Activated CD4-positive, alpha-beta memory T cell treated with anti-CD3 and anti-CD28 coated beads for 36 hours (primary cell): ENCODE measurements around the gene FGD4. TPM values are rescaled to one million over a fixed set of nuclear protein-coding genes. Genes with fewer than 3 reads are reported as not detected.

ENCODE experiments used
- CTCF ChIA-PET: fragments of 350-600 bp; sonication (Branson Sonifier 250); formaldehyde crosslinking; loops from one replicate; lab custom pipeline; 2021; ENCODE audit warnings: antibody characterized with exemption, inconsistent platforms; lab: Charles Lee
- POLR2A ChIA-PET: fragments of 350-600 bp; sonication (Branson Sonifier 250); formaldehyde crosslinking; loops from one replicate; lab custom pipeline; 2021; ENCODE audit warnings: antibody characterized with exemption; lab: Charles Lee
- DNase-seq: peaks from one replicate; pipeline ENCODE4 v3.0.0-alpha.2; 2020
- H3K27ac Mint-ChIP-seq: one replicate; pipeline ENCODE4 v1.8.0; 2021; ENCODE audit warnings: mixed read lengths
- H3K27me3 Mint-ChIP-seq: one replicate; pipeline ENCODE4 v1.8.0; 2021; ENCODE audit warnings: mixed read lengths
- H3K36me3 Mint-ChIP-seq: one replicate; pipeline ENCODE4 v1.8.0; 2021; ENCODE audit warnings: mixed read lengths
- H3K4me1 Mint-ChIP-seq: one replicate; pipeline ENCODE4 v1.8.0; 2021; ENCODE audit warnings: low read depth, mixed read lengths
- H3K4me3 Mint-ChIP-seq: one replicate; pipeline ENCODE4 v1.8.0; 2021; ENCODE audit warnings: mild to moderate bottlenecking, mixed read lengths
- H3K9me3 Mint-ChIP-seq: one replicate; pipeline ENCODE4 v1.8.0; 2021; ENCODE audit warnings: mixed read lengths
- intact Hi-C: fragments of 100-400 bp; cut with micrococcal nuclease; formaldehyde crosslinking; loops from one replicate; pipeline ENCODE4 v1.15.1; 2023
- total RNA-seq, 2 experiments: library from RNA; stranded (reverse); gene quantifications; one replicate each; pipeline ENCODE4 v1.2.3, GENCODE V29; 2021

Gene FGD4
- total RNA-seq, 2 experiments from 2014 or later = 0.19 to 0.22 TPM

DNA sequence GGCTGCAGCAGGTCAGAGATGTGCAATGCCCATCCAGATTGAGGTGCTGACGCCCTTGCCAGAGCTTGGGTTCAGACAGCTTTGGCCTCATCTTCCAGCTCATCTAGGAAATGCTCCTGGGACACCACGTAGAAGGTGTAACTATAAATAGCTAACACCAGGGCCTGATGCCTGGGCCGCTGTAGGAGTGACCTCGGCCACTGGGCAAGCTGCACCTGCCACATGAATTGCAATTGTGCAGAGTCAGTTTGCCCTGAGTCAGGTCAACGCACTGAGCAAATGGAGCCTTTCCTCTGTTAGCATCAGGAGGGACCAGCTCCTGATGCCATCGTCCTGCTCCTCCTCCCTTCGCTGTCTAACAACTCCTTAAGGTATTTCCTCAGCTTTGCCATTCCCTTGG is 262.3 kb downstream of the FGD4 start:
- no peaks in the 10 kb centered on the region for H3K9me3 Mint-ChIP-seq
- no peak overlapping the region for H3K4me3 Mint-ChIP-seq
- H3K4me1 Mint-ChIP-seq = peaks cover 2% of the 10 kb centered on the region
- H3K36me3 Mint-ChIP-seq = no peaks in the 10 kb centered on the region
- no peak overlapping the region for H3K27ac Mint-ChIP-seq
- POLR2A ChIA-PET = no interaction called here
- intact Hi-C loops = no loop called here
- CTCF ChIA-PET = interaction anchor here (0.5 kb wide), 1 partner anchor 56 kb away, joined by 3 read pairs; no protein-coding TSS in a partner anchor
- no peak for DNase-seq
- peaks cover 1% of the 10 kb centered on the region for H3K27me3 Mint-ChIP-seq

DNA sequence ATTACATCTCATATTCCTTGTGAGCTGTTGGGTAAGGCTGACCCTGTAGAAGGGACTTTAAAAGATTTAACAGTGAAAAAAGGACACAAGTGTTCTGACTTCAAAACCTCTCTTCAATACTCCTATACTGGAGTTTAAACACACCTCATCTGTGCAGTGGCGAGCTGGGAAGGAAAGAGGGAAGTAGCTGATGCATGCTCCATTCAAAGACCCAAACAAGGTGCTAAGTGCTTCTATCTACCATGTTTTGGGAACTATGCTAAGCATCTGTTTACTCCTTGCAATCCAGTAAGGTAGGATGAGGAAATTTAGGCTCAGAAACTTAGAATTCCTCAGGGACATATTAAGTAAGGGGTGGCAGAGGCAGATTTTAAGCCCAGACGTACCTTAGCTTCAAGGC is 263.3 kb downstream of the FGD4 start:
- Mint-ChIP-seq H3K4me1 (peaks cover 2% of the 10 kb centered on the region), H3K9me3 (no peaks in the 10 kb centered on the region), H3K27me3 (peaks cover 1% of the 10 kb centered on the region), H3K36me3 (no peaks in the 10 kb centered on the region), H3K27ac (no peak overlapping the region), H3K4me3 (no peak overlapping the region)
- ChIA-PET POLR2A (no interaction called here), CTCF (interaction anchor here (1.4 kb wide), 1 partner anchor 206 kb away, joined by 5 read pairs; no protein-coding TSS in a partner anchor)
- intact Hi-C loops = no loop called here
- no peak for DNase-seq

DNA sequence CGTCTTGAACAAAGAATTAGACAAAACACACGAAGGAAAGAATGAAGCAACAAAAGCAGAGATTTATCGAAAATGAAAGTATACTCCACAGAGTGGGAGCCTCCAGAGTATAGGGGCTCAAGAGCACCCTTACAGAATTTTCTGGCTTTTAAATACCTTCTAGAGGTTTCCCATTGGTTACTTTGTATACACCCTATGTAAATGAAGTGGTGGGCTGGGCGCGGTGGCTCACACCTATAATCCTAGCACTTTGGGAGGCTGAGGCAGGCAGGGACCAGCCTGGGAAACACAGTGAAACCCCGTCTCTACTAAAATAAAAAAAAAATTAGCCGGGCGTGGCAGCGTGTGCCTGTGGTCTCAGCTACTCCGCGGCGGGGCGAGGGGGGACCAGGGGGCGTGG is 266.7 kb downstream of the FGD4 start:
- ChIA-PET CTCF (no interaction called here), POLR2A (no interaction called here)
- no peak for DNase-seq
- Mint-ChIP-seq H3K4me3 (no peak overlapping the region), H3K4me1 (no peaks in the 10 kb centered on the region), H3K9me3 (peaks cover 16% of the 10 kb centered on the region), H3K36me3 (peaks cover 7% of the 10 kb centered on the region), H3K27ac (no peak overlapping the region), H3K27me3 (peaks cover 3% of the 10 kb centered on the region)
- intact Hi-C loops = no loop called here

DNA sequence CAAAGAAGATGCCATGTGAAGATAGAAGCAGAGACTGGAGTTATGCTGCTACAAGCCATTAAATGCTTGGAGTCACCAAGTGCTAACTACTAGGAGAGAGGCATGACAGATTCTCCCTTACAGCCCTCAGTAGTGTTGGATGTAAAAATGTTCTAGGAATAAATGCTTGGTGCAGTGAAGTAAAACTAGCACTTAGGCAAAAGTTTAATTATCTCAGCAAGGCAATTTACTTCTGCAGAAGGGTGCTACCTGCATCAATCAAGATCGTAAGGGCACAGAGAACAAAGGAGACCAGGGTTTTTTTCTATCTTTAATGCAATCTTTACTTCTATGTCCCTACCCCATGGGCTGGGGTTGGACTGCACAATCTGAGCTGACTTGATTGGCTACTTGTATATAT is 270.2 kb downstream of the FGD4 start:
- H3K4me1 Mint-ChIP-seq = no peaks in the 10 kb centered on the region

DNA sequence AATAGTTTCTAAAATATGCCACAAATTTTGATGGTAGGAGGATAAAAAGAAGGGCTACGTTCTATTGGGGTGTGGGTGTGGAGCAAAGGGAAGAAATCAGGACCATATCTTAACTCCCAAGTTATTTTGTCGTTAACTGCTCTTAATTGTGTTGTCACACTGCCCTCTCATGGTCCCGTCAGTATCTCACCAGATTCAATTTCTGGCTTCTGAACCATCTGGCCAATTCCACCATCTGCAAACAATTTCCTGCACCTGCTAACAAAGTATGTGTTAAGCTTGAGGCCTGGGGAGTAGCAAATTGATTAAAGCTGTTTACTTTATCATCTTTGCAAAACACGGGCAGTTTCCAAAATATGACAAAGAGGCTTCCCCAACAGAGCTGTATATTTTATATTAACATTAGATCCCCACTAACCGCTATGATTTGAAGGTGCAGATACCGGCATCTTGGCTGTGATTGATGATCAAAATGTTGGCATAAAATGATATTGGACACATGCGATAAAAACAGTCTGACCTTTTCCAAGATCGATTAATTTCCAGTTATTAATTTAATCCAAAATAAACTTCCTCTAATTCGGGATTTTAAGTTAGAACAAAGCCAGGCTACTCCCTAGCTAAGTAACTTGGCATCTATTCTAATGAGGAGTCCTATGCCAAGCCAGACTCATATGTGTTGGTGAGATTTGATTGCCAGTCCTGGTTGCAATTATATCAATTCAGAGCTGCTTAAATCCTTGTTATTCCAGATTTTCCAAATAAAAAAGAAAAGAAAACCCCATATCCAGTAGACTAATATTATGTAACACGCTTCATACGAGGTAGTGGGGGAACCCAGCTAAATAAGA is 272.8 kb downstream of the FGD4 start:
- H3K4me3 Mint-ChIP-seq = no peak overlapping the region
- peaks cover 6% of the 10 kb centered on the region for H3K27me3 Mint-ChIP-seq
- H3K9me3 Mint-ChIP-seq = peaks cover 16% of the 10 kb centered on the region
- POLR2A ChIA-PET = no interaction called here
- no peak for DNase-seq
- no peaks in the 10 kb centered on the region for H3K4me1 Mint-ChIP-seq
- CTCF ChIA-PET = interaction anchor here (0.6 to 3.5 kb wide), 3 partner anchors 216 to 1018 kb away, joined by 3 to 15 read pairs (median 4); partner anchors contain the start of gene ETFBKMT
- H3K27ac Mint-ChIP-seq = no peak overlapping the region
- peaks cover 7% of the 10 kb centered on the region for H3K36me3 Mint-ChIP-seq
- intact Hi-C loops = loop anchor here (1.0 to 10.0 kb wide), 2 partner anchors 217 to 1347 kb away; partner anchors contain the start of gene SINHCAF

More for the DNA sequence above, 270.2 kb downstream of the FGD4 start:
- Mint-ChIP-seq H3K36me3 (peaks cover 7% of the 10 kb centered on the region), H3K4me3 (no peak overlapping the region), H3K27me3 (peaks cover 6% of the 10 kb centered on the region), H3K9me3 (peaks cover 16% of the 10 kb centered on the region), H3K27ac (no peak overlapping the region)
- CTCF ChIA-PET = no interaction called here
- POLR2A ChIA-PET = no interaction called here
- DNase-seq = no peak
- intact Hi-C loops = no loop called here

DNA sequence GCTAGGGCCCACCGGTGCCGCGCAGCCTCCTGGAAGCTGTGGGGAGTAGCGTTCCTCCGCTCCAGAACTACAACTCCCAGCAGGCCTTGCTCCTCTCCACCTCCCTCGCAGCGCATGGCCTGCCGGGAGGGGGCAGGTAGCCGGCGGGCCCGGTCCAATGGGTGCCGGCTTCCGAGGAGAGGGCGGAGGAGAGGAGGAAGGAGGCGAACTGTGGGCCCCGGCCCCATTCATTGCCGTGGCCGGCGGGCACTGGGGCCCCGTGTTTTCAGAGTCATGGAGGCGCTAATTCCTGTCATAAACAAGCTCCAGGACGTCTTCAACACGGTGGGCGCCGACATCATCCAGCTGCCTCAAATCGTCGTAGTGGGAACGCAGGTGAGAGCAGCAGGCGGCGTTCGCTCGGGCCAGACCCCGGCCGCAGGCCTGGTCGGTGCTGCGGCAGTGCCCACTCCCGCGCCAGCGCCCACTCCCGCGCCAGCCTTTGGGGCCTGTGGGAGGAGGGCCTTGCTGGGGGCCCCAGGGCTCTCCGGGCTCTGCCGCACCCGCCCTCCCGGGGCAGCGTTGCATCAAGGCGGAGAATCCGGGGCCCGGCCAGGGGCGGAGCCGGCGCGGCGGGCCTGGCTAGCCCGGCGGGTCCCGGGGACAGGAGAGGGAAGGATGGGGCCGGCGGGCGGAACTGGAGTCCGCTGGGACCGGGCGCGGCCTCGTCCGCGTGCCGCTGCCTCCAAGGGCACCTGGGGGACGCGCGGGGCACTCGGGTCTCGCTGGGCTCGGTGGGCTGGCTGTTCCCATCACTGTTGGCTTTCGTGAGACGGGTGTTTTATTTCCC is 279.9 kb downstream of the FGD4 start, which contains the start of gene DNM1L:
DNM1L (plus strand) TSS at position 211 of the 829 bp plus-strand sequence; CDS start at position 274, 63 bp downstream.
- peak; percentile 94 for DNase-seq
- Mint-ChIP-seq H3K27ac (peak within 1 kb of the TSS; percentile 85), H3K27me3 (no peaks in the 10 kb centered on the region), H3K9me3 (no peaks in the 10 kb centered on the region), H3K4me1 (peaks cover 15% of the 10 kb centered on the region), H3K4me3 (peak within 1 kb of the TSS; percentile 87), H3K36me3 (no peaks in the 10 kb centered on the region)
- intact Hi-C loops = loop anchor here (1.0 to 10.0 kb wide), 4 partner anchors 76 to 1355 kb away; partner anchors contain the start of genes ALG10, ETFBKMT, SINHCAF and YARS2
- ChIA-PET CTCF (interaction anchor here (0.6 to 2.5 kb wide), 3 partner anchors 76 to 1026 kb away, joined by 4 to 17 read pairs (median 5); partner anchors contain the start of gene YARS2), POLR2A (interaction anchor here (1.0 kb wide), 1 partner anchor 76 kb away, joined by 6 read pairs; no protein-coding TSS in a partner anchor)

DNA sequence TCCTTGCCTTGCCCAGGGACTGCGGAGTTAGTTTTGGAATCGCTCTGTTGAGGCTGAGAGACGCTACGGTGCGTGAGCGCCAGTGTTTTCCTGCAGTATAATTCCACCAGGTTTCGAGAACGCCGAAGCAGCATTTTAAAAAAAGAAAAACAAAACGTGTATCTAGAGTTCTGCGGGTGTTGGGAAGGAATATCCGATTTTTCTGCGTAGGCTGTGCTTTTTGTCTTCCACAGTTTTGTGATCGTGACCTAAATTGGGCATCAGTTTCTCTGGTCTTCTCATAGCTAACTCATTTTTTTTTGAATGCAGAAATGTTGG is 280.5 kb downstream of the FGD4 start:
- Mint-ChIP-seq H3K36me3 (peaks cover under 1% of the 10 kb centered on the region), H3K9me3 (no peaks in the 10 kb centered on the region), H3K4me1 (peaks cover 15% of the 10 kb centered on the region), H3K27me3 (no peaks in the 10 kb centered on the region), H3K4me3 (peak overlapping the region; percentile 87), H3K27ac (peak overlapping the region; percentile 68)
- intact Hi-C loops = loop anchor here (1.0 to 10.0 kb wide), 4 partner anchors 75 to 1355 kb away; partner anchors contain the start of genes ALG10, ETFBKMT, SINHCAF and YARS2
- POLR2A ChIA-PET = no interaction called here
- CTCF ChIA-PET = no interaction called here
- no peak for DNase-seq

DNA sequence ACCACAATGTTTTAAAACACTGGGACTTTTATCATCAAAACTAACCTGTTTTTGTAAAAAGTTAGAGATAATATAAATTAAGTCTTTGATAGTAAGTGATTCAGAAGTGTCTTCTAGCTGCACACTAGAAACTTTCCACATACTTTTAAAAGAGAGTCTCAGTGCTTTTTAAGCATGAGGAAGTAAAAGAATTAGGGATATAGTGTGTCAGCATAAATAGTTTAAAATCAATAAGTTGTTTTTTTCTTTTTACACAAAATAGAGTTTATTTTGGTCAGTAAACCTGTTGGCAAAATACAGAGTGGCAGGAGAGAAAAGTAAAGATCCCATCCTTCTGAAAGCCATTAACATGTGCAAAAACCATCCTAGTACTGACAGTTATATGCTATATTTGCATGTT is 281.4 kb downstream of the FGD4 start:
- H3K27me3 Mint-ChIP-seq = no peaks in the 10 kb centered on the region
- peak overlapping the region; percentile 87 for H3K4me3 Mint-ChIP-seq
- no peaks in the 10 kb centered on the region for H3K9me3 Mint-ChIP-seq
- no peak overlapping the region for H3K27ac Mint-ChIP-seq
- DNase-seq = no peak
- peaks cover 15% of the 10 kb centered on the region for H3K4me1 Mint-ChIP-seq
- intact Hi-C loops = no loop called here
- CTCF ChIA-PET = no interaction called here
- POLR2A ChIA-PET = no interaction called here
- H3K36me3 Mint-ChIP-seq = peaks cover 7% of the 10 kb centered on the region

DNA sequence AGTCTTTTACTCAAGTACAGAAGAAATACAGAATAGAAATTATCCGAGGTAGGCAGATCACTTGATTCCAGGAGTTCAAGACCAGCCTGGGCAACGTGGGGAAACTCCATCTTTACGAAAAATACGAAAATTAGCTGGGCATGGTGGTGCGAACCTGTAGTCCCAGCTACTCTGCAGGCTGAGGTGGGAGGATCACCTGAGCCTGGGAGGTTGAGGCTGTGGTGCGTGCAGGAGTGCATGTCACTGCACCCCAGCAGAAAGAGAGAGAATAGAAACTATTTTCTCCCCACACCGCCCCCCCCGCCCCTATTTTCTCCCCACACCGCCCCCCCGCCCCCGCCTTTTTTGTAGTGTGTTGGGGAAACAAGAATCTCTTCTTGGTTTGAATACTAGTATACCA is 281.9 kb downstream of the FGD4 start:
- Mint-ChIP-seq H3K27ac (no peak overlapping the region), H3K36me3 (peaks cover 9% of the 10 kb centered on the region), H3K27me3 (no peaks in the 10 kb centered on the region), H3K9me3 (no peaks in the 10 kb centered on the region), H3K4me1 (peaks cover 16% of the 10 kb centered on the region), H3K4me3 (no peak overlapping the region)
- intact Hi-C loops = no loop called here
- CTCF ChIA-PET = no interaction called here
- DNase-seq = no peak
- POLR2A ChIA-PET = no interaction called here

DNA sequence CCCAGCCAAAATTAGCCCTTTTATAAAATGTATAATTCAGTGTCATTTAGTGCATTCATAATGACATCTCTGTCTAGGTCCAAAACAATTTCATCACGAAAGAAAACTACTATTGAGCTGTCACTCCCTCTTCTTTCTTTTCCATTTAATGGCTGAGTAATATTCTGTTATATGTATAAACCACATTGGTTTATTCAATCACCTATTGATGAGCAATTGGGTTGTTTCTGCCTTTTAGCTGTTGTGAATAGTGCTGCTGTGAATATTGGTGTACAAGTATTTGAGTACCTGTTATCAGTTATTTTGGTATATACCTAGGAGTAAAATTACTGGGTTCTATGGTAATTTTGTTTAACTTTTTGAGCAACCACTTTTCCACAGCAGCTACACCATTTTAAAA is 287.0 kb downstream of the FGD4 start:
- ChIA-PET POLR2A (no interaction called here), CTCF (interaction anchor here (1.0 kb wide), 1 partner anchor 69 kb away, joined by 3 read pairs; the partner anchor contains the start of gene YARS2)
- intact Hi-C loops = no loop called here
- Mint-ChIP-seq H3K4me1 (peaks cover 27% of the 10 kb centered on the region), H3K27me3 (no peaks in the 10 kb centered on the region), H3K27ac (no peak overlapping the region), H3K4me3 (no peak overlapping the region), H3K9me3 (no peaks in the 10 kb centered on the region), H3K36me3 (peaks cover 15% of the 10 kb centered on the region)
- no peak for DNase-seq

DNA sequence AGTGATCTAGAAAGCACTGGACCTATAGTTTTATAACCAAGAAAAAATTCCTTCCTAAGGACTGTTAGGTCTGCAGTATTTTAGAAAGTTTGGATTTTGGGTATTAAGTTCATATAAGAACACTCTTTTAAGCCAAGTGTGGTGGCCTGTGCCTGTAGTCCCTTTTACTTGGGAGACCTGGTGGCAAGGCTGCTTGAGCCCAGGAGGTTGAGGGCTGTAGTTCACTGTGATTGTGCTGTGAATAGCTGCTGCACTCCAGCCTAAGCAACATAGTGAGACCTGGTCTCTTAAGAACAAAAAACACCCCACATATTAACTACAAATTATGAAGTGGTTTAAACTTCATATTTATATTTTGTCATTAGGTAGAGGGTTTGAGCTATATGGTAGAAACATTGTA is 289.4 kb downstream of the FGD4 start:
- H3K27ac Mint-ChIP-seq = no peak overlapping the region
- peaks cover 15% of the 10 kb centered on the region for H3K36me3 Mint-ChIP-seq
- ChIA-PET CTCF (no interaction called here), POLR2A (no interaction called here)
- H3K27me3 Mint-ChIP-seq = no peaks in the 10 kb centered on the region
- H3K4me1 Mint-ChIP-seq = peaks cover 37% of the 10 kb centered on the region
- no peaks in the 10 kb centered on the region for H3K9me3 Mint-ChIP-seq
- intact Hi-C loops = no loop called here
- no peak overlapping the region for H3K4me3 Mint-ChIP-seq
- no peak for DNase-seq

DNA sequence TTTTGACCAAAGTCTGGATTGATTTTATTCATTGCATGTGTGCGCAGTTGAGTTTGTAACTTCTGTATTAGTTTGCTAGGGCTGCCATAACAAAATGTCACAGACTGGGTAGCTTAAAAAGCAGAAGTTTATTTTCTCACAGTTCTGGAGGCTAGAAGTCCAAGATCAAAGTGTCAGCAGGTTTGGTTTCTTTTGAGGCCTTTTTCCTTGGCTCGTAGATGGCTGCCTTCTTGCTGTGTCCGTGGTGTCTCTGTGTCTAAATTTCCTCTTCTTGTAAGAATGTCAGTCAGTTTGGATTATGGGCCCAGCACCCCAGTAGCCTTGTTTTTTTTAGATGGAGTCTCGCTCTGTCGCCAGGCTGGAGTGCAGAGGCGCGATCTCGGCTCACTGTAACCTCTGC is 291.6 kb downstream of the FGD4 start:
- Mint-ChIP-seq H3K36me3 (peaks cover 8% of the 10 kb centered on the region), H3K27ac (no peak overlapping the region), H3K9me3 (no peaks in the 10 kb centered on the region), H3K27me3 (no peaks in the 10 kb centered on the region), H3K4me3 (no peak overlapping the region), H3K4me1 (peaks cover 39% of the 10 kb centered on the region)
- intact Hi-C loops = no loop called here
- POLR2A ChIA-PET = no interaction called here
- DNase-seq = no peak
- CTCF ChIA-PET = interaction anchor here (0.6 kb wide), 1 partner anchor 986 kb away, joined by 4 read pairs; no protein-coding TSS in a partner anchor
